HFFc6 (cell line): ENCODE results near the gene ASB1. TPM values are rescaled to one million over a fixed set of nuclear protein-coding genes. Genes with fewer than 3 reads are reported as not detected.

Experiments
- DNase-seq: peaks from one replicate; pipeline ENCODE4 v3.0.0-alpha.2; 2018
- H3K27ac Mint-ChIP-seq: 2 replicates; pipeline ENCODE4 v1.8.0; 2020; ENCODE audit warnings: mild to moderate bottlenecking, mixed read lengths
- H3K27me3 Mint-ChIP-seq: 2 replicates; pipeline ENCODE4 v1.8.0; 2021; ENCODE audit warnings: mild to moderate bottlenecking, moderate library complexity, mixed read lengths; ENCODE audit not compliant: insufficient read depth
- H3K36me3 Mint-ChIP-seq: 2 replicates; pipeline ENCODE4 v1.8.0; 2021; ENCODE audit warnings: low read depth, mixed read lengths
- H3K4me1 Mint-ChIP-seq: 2 replicates; pipeline ENCODE4 v1.8.0; 2020; ENCODE audit warnings: low read depth, mixed read lengths
- H3K4me3 Mint-ChIP-seq: 2 replicates; pipeline ENCODE4 v1.8.0; 2020; ENCODE audit warnings: mild to moderate bottlenecking, moderate library complexity, mixed read lengths
- H3K9me3 Mint-ChIP-seq: 2 replicates; pipeline ENCODE4 v1.8.0; 2020; ENCODE audit warnings: mild to moderate bottlenecking, mixed read lengths
- CTCF ChIP-seq: fragments of 200-600 bp; sonication (generic); IDR thresholded peaks from 2 replicates; pipeline ENCODE4 v1.5.0; 2021; ENCODE audit warnings: antibody characterized with exemption, mild to moderate bottlenecking
- total RNA-seq, 6 experiments: library from RNA; stranded (reverse); fragmentation: NEBNext Ultra II Directional; extraction: Animal tissue kit (Norgen Biotek cat#: 25700); gene quantifications; 2 replicates in 1 of 6; 3 replicates in 5 of 6; pipeline ENCODE4 v1.2.3, GENCODE V29; 2021

The ASB1 gene
- total RNA-seq, 6 experiments from 2014 or later, result 56.0 to 77.5 (median 74.4) TPM

GRCh38 chr2:238499731-238500580 lies 73.2 kb downstream of the ASB1 start:
- Mint-ChIP-seq H3K9me3 (no peaks in the 10 kb centered on the region), H3K4me1 (no peaks in the 10 kb centered on the region), H3K4me3 (no peak overlapping the region), H3K36me3 (no peaks in the 10 kb centered on the region), H3K27ac (no peak overlapping the region), H3K27me3 (peaks cover 27% of the 10 kb centered on the region)
- DNase-seq, result no peak
- TF ChIP-seq CTCF, result no peak

GRCh38 chr2:238501311-238501710 lies 74.6 kb downstream of the ASB1 start:
- no peak overlapping the region for H3K4me3 Mint-ChIP-seq
- peaks cover 7% of the 10 kb centered on the region for H3K4me1 Mint-ChIP-seq
- H3K27me3 Mint-ChIP-seq, result peaks cover 22% of the 10 kb centered on the region
- no peaks in the 10 kb centered on the region for H3K9me3 Mint-ChIP-seq
- H3K36me3 Mint-ChIP-seq, result no peaks in the 10 kb centered on the region
- no peak for DNase-seq
- H3K27ac Mint-ChIP-seq, result no peak overlapping the region
- TF ChIP-seq CTCF, result no peak

Other genes starting within 250 kb of the ASB1 start
- 10 to 100 TPM; 27.3 to 34.3 (median 28.6) TPM for gene ILKAP, start 223.2 kb upstream of the ASB1 start, total RNA-seq
- 1 to 10 TPM in 2 of 6 experiments, under 1 TPM in 4; 0.47 to 1.0 (median 0.82) TPM for gene HES6, start 186.9 kb upstream of the ASB1 start, total RNA-seq
- gene PER2, start 138.3 kb upstream of the ASB1 start, total RNA-seq, result 1 to 10 TPM; 4.3 to 5.7 (median 4.5) TPM
- gene TRAF3IP1, start 106.4 kb upstream of the ASB1 start, total RNA-seq, result 10 to 100 TPM; 15.7 to 21.7 (median 17.6) TPM